Endothelial cell (in vitro differentiated cells): ENCODE measurements around the gene TRDN. TPM values are rescaled to one million over a fixed set of nuclear protein-coding genes. Genes with fewer than 3 reads are reported as not detected.

ENCODE experiments used
- DNase-seq: peaks from one replicate; pipeline ENCODE4 v3.0.0; 2021; ENCODE audit warnings: low spot score
- H3K27ac Mint-ChIP-seq: one replicate; pipeline ENCODE4 v1.8.0; 2021; ENCODE audit warnings: mixed read lengths, inconsistent platforms; ENCODE audit not compliant: unreplicated experiment
- H3K27me3 Mint-ChIP-seq: one replicate; pipeline ENCODE4 v1.8.0; 2021; ENCODE audit warnings: mild to moderate bottlenecking, moderate library complexity, mixed read lengths, inconsistent platforms; ENCODE audit not compliant: unreplicated experiment
- H3K36me3 Mint-ChIP-seq: one replicate; pipeline ENCODE4 v1.8.0; 2021; ENCODE audit warnings: mild to moderate bottlenecking, low read depth, mixed read lengths, inconsistent platforms; ENCODE audit not compliant: unreplicated experiment
- H3K4me1 Mint-ChIP-seq: one replicate; pipeline ENCODE4 v1.8.0; 2021; ENCODE audit warnings: mild to moderate bottlenecking, mixed read lengths, inconsistent platforms; ENCODE audit not compliant: unreplicated experiment
- H3K4me3 Mint-ChIP-seq: one replicate; pipeline ENCODE4 v1.8.0; 2021; ENCODE audit warnings: mild to moderate bottlenecking, mixed read lengths, inconsistent platforms; ENCODE audit not compliant: unreplicated experiment
- H3K9me3 Mint-ChIP-seq: one replicate; pipeline ENCODE4 v1.8.0; 2021; ENCODE audit warnings: mixed read lengths, inconsistent platforms; ENCODE audit not compliant: unreplicated experiment
- total RNA-seq: library from RNA; stranded (reverse); fragmentation: NEBNext Ultra II Directional; extraction: Animal tissue kit (Norgen Biotek cat#: 25700); gene quantifications from one replicate; pipeline ENCODE4 v1.2.1, GENCODE V29; 2021; ENCODE audit not compliant: unreplicated experiment
- TF ChIP-seq, protein P1 (sequence below): fragments of 200-600 bp; sonication (generic); IDR thresholded peaks from one replicate; pipeline ENCODE4 v1.5.0; 2021; ENCODE audit warnings: antibody characterized with exemption; ENCODE audit not compliant: unreplicated experiment

The TRDN gene
- total RNA-seq, 1 donor from 2014 or later, result 9.1 TPM

GRCh38 chr6:123211777-123212545 lies 424.8 kb downstream of the TRDN start:
- H3K9me3 Mint-ChIP-seq, result no peaks in the 10 kb centered on the region
- TF ChIP-seq, protein P1, sequence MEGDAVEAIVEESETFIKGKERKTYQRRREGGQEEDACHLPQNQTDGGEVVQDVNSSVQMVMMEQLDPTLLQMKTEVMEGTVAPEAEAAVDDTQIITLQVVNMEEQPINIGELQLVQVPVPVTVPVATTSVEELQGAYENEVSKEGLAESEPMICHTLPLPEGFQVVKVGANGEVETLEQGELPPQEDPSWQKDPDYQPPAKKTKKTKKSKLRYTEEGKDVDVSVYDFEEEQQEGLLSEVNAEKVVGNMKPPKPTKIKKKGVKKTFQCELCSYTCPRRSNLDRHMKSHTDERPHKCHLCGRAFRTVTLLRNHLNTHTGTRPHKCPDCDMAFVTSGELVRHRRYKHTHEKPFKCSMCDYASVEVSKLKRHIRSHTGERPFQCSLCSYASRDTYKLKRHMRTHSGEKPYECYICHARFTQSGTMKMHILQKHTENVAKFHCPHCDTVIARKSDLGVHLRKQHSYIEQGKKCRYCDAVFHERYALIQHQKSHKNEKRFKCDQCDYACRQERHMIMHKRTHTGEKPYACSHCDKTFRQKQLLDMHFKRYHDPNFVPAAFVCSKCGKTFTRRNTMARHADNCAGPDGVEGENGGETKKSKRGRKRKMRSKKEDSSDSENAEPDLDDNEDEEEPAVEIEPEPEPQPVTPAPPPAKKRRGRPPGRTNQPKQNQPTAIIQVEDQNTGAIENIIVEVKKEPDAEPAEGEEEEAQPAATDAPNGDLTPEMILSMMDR, result no peak
- H3K36me3 Mint-ChIP-seq, result no peaks in the 10 kb centered on the region
- no peak overlapping the region for H3K4me3 Mint-ChIP-seq
- DNase-seq, result no peak
- H3K27ac Mint-ChIP-seq, result no peak overlapping the region
- H3K4me1 Mint-ChIP-seq, result no peaks in the 10 kb centered on the region
- no peaks in the 10 kb centered on the region for H3K27me3 Mint-ChIP-seq

DNA sequence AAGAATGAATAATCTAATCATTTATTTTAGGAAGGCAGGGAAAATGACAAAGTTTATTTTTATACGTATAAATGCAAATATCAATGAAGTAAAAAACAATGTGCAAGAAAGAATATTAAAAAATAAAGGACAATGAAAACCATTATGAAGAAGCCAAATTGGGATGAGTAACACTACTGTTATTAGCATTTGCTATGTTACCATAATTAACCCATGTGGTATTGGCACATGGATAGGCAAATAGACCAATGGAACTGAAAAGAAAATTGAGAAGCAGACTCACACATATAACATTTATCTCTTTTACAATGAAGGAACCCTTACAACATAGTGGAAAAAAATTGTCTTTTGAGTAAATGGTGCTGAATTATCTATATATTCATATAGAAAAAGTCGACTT lies 426.1 kb downstream of the TRDN start:
- Mint-ChIP-seq H3K4me1 (no peaks in the 10 kb centered on the region), H3K27me3 (no peaks in the 10 kb centered on the region), H3K4me3 (no peak overlapping the region), H3K27ac (no peak overlapping the region), H3K36me3 (no peaks in the 10 kb centered on the region), H3K9me3 (no peaks in the 10 kb centered on the region)
- TF ChIP-seq, protein P1, result no peak
- DNase-seq, result no peak

DNA sequence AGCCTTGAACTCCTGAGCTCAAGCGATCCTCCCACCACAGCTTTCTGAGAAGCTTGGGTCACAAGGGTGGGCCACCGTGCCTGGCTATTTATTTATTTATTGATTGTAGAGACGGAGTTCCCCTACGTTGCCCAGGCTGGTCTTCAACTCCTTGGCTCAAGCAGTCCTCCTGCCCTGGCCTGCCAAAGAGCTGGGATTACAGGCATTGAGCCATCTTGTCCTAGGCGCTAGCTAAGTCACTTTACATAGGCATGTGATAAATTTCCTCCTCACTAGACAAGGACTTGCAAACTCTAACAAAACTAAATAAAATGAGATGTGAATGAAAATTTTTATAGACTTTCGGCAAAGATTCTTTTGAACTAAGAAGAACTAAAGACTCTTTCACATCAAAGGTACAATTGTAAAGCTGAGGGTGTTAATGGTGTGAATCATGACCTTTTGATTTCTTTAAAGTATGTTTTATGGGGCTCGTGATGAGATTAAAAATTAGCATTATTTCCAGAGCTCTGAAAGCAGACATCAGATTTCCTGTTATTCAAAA lies 428.7 kb downstream of the TRDN start:
- no peak overlapping the region for H3K27ac Mint-ChIP-seq
- H3K36me3 Mint-ChIP-seq, result peaks cover under 1% of the 10 kb centered on the region
- no peak overlapping the region for H3K4me3 Mint-ChIP-seq
- no peak for DNase-seq
- H3K27me3 Mint-ChIP-seq, result no peaks in the 10 kb centered on the region
- TF ChIP-seq, protein P1, result no peak
- no peaks in the 10 kb centered on the region for H3K4me1 Mint-ChIP-seq
- no peaks in the 10 kb centered on the region for H3K9me3 Mint-ChIP-seq

- Mint-ChIP-seq H3K27ac (no peak overlapping the region), H3K9me3 (peaks cover 5% of the 10 kb centered on the region), H3K4me1 (no peaks in the 10 kb centered on the region), H3K36me3 (peaks cover 13% of the 10 kb centered on the region), H3K4me3 (no peak overlapping the region), H3K27me3 (no peaks in the 10 kb centered on the region)
- no peak for DNase-seq
- TF ChIP-seq, protein P1, result no peak
These were observed 432.8 kb downstream of the TRDN start for GRCh38 chr6:123203928-123204327.

- Mint-ChIP-seq H3K27me3 (peaks cover 2% of the 10 kb centered on the region), H3K4me1 (no peaks in the 10 kb centered on the region), H3K36me3 (peaks cover 13% of the 10 kb centered on the region), H3K9me3 (peaks cover 5% of the 10 kb centered on the region), H3K4me3 (no peak overlapping the region), H3K27ac (no peak overlapping the region)
- no peak for DNase-seq
- TF ChIP-seq, protein P1, result no peak
These were observed 434.8 kb downstream of the TRDN start for GRCh38 chr6:123201869-123202372.
